ENCODE results near the gene GRAMD1A. TPM values are rescaled to one million over a fixed set of nuclear protein-coding genes. Genes with fewer than 3 reads are reported as not detected.

Gene GRAMD1A
- polyA plus RNA-seq, 1 donor from 2014 or later = 18.1 TPM

- Mint-ChIP-seq H3K27me3 (peaks cover 5% of the 10 kb centered on the region), H3K27ac (no peak overlapping the region), H3K36me3 (no peaks in the 10 kb centered on the region), H3K4me1 (no peaks in the 10 kb centered on the region), H3K9me3 (peaks cover 0 to 1% (median 0%) of the 10 kb centered on the region in 3 donors), H3K4me3 (no peak overlapping the region)
Observed at GRCh38 chr19:35052599-35053190, 52.6 kb downstream of the GRAMD1A start.

- Mint-ChIP-seq H3K9me3 (peaks cover 0 to 1% (median 0%) of the 10 kb centered on the region in 3 donors), H3K36me3 (no peaks in the 10 kb centered on the region), H3K27ac (no peak overlapping the region), H3K4me3 (no peak overlapping the region), H3K4me1 (no peaks in the 10 kb centered on the region), H3K27me3 (peaks cover 4% of the 10 kb centered on the region)
Observed at GRCh38 chr19:35053667-35054293, 53.7 kb downstream of the GRAMD1A start.

- no peaks in the 10 kb centered on the region for H3K4me1 Mint-ChIP-seq
- H3K9me3 Mint-ChIP-seq = peaks cover 0 to 1% (median 0%) of the 10 kb centered on the region in 3 donors
- H3K27ac Mint-ChIP-seq = no peak overlapping the region
- H3K4me3 Mint-ChIP-seq = no peak overlapping the region
- peaks cover 8% of the 10 kb centered on the region for H3K27me3 Mint-ChIP-seq
- no peaks in the 10 kb centered on the region for H3K36me3 Mint-ChIP-seq
Observed at GRCh38 chr19:35054626-35055025, 54.5 kb downstream of the GRAMD1A start.

GRCh38 chr19:35055715-35056179 lies 55.6 kb downstream of the GRAMD1A start:
- Mint-ChIP-seq H3K9me3 (peaks cover 0 to 1% (median 0%) of the 10 kb centered on the region in 3 donors), H3K4me3 (no peak overlapping the region), H3K36me3 (no peaks in the 10 kb centered on the region), H3K27ac (peak overlapping the region in 1 of 3 donors; percentile 4), H3K27me3 (peaks cover 8% of the 10 kb centered on the region), H3K4me1 (no peaks in the 10 kb centered on the region)

GRCh38 chr19:35056513-35057063 lies 56.5 kb downstream of the GRAMD1A start:
- H3K4me1 Mint-ChIP-seq = no peaks in the 10 kb centered on the region
- H3K4me3 Mint-ChIP-seq = no peak overlapping the region
- H3K27me3 Mint-ChIP-seq = peaks cover 8% of the 10 kb centered on the region
- H3K27ac Mint-ChIP-seq = no peak overlapping the region
- peaks cover 0 to 1% (median 0%) of the 10 kb centered on the region in 3 donors for H3K9me3 Mint-ChIP-seq
- H3K36me3 Mint-ChIP-seq = no peaks in the 10 kb centered on the region

GRCh38 chr19:35058370-35058769 lies 58.2 kb downstream of the GRAMD1A start:
- H3K36me3 Mint-ChIP-seq = no peaks in the 10 kb centered on the region
- H3K4me1 Mint-ChIP-seq = no peaks in the 10 kb centered on the region
- H3K4me3 Mint-ChIP-seq = no peak overlapping the region
- H3K27me3 Mint-ChIP-seq = peaks cover 6% of the 10 kb centered on the region
- no peak overlapping the region for H3K27ac Mint-ChIP-seq
- no peaks in the 10 kb centered on the region for H3K9me3 Mint-ChIP-seq

- Mint-ChIP-seq H3K4me1 (no peaks in the 10 kb centered on the region), H3K36me3 (peaks cover 3% of the 10 kb centered on the region), H3K27ac (no peak overlapping the region), H3K4me3 (no peak overlapping the region), H3K9me3 (no peaks in the 10 kb centered on the region), H3K27me3 (peaks cover 6% of the 10 kb centered on the region)
Observed at GRCh38 chr19:35059006-35059798, 59.1 kb downstream of the GRAMD1A start.

GRCh38 chr19:35059799-35060091 lies 59.6 kb downstream of the GRAMD1A start:
- peaks cover 0 to 2% (median 0%) of the 10 kb centered on the region in 3 donors for H3K4me1 Mint-ChIP-seq
- peaks cover 4% of the 10 kb centered on the region for H3K36me3 Mint-ChIP-seq
- no peak overlapping the region for H3K27ac Mint-ChIP-seq
- H3K27me3 Mint-ChIP-seq = peaks cover 6% of the 10 kb centered on the region
- no peaks in the 10 kb centered on the region for H3K9me3 Mint-ChIP-seq
- H3K4me3 Mint-ChIP-seq = no peak overlapping the region

GRCh38 chr19:35060160-35060855 lies 60.2 kb downstream of the GRAMD1A start:
- Mint-ChIP-seq H3K4me1 (peaks cover 0 to 2% (median 0%) of the 10 kb centered on the region in 3 donors), H3K36me3 (peaks cover 4% of the 10 kb centered on the region), H3K9me3 (no peaks in the 10 kb centered on the region), H3K27ac (no peak overlapping the region), H3K27me3 (peaks cover 6% of the 10 kb centered on the region), H3K4me3 (no peak overlapping the region)

- no peak overlapping the region for H3K4me3 Mint-ChIP-seq
- peaks cover 0 to 4% (median 0%) of the 10 kb centered on the region in 3 donors for H3K4me1 Mint-ChIP-seq
- H3K27me3 Mint-ChIP-seq = peaks cover 5% of the 10 kb centered on the region
- no peaks in the 10 kb centered on the region for H3K9me3 Mint-ChIP-seq
- peak overlapping the region in 1 of 3 donors; percentile 35 for H3K27ac Mint-ChIP-seq
- H3K36me3 Mint-ChIP-seq = peaks cover 4% of the 10 kb centered on the region
Observed at GRCh38 chr19:35061583-35062373, 61.7 kb downstream of the GRAMD1A start.

GRCh38 chr19:35062942-35063341 lies 62.8 kb downstream of the GRAMD1A start:
- H3K4me1 Mint-ChIP-seq = peaks cover 5 to 9% (median 6%) of the 10 kb centered on the region in 3 donors
- H3K27me3 Mint-ChIP-seq = peaks cover 5% of the 10 kb centered on the region
- no peak overlapping the region for H3K27ac Mint-ChIP-seq
- no peaks in the 10 kb centered on the region for H3K9me3 Mint-ChIP-seq
- H3K4me3 Mint-ChIP-seq = no peak overlapping the region
- peaks cover 4% of the 10 kb centered on the region for H3K36me3 Mint-ChIP-seq

GRCh38 chr19:35063940-35064818 lies 64.1 kb downstream of the GRAMD1A start:
- Mint-ChIP-seq H3K4me1 (peaks cover 7 to 11% (median 9%) of the 10 kb centered on the region in 3 donors), H3K27ac (no peak overlapping the region), H3K27me3 (peaks cover under 1% of the 10 kb centered on the region), H3K36me3 (peaks cover 4% of the 10 kb centered on the region), H3K4me3 (no peak overlapping the region), H3K9me3 (no peaks in the 10 kb centered on the region)

- H3K9me3 Mint-ChIP-seq = no peaks in the 10 kb centered on the region
- peaks cover 12 to 20% (median 16%) of the 10 kb centered on the region in 3 donors for H3K4me1 Mint-ChIP-seq
- H3K36me3 Mint-ChIP-seq = peaks cover 4% of the 10 kb centered on the region
- H3K27me3 Mint-ChIP-seq = no peaks in the 10 kb centered on the region
- H3K27ac Mint-ChIP-seq = no peak overlapping the region
- H3K4me3 Mint-ChIP-seq = no peak overlapping the region
Observed at GRCh38 chr19:35065574-35065973, 65.5 kb downstream of the GRAMD1A start.

All from IgD-negative memory B cell (primary cell).